NB4 (cell line): ENCODE data around the gene AKT3.

Experiments
- DNase-seq: peaks from one replicate; pipeline ENCODE4 v3.0.0; 2010; ENCODE audit warnings: low read depth
- H3K4me3 ChIP-seq: one replicate; pipeline ENCODE4 v1.5.1; 2011; ENCODE audit warnings: mild to moderate bottlenecking, low read depth, low read length, moderate library complexity
- CTCF ChIP-seq: IDR thresholded peaks from one replicate; pipeline ENCODE4 v1.5.1; 2012; ENCODE audit warnings: low read depth, low read length
- MAX ChIP-seq: IDR thresholded peaks from 2 replicates; pipeline ENCODE4 v1.6.1; 2011; ENCODE audit warnings: low read depth, low read length
- MYC ChIP-seq: IDR thresholded peaks from 2 replicates; pipeline ENCODE4 v1.6.1; 2011; ENCODE audit warnings: low read depth, low read length
- POLR2A ChIP-seq: IDR thresholded peaks from 2 replicates; pipeline ENCODE4 v1.6.1; 2011; ENCODE audit warnings: mild to moderate bottlenecking; ENCODE audit not compliant: insufficient read length; ENCODE audit errors: extremely low read depth

Gene AKT3

GRCh38 chr1:243508943-243509342, 341.1 kb downstream of the AKT3 start:
- H3K4me3 ChIP-seq = no peak overlapping the region
- TF ChIP-seq CTCF (no peak), MAX (no peak), POLR2A (no peak), MYC (no peak)
- no peak for DNase-seq

GRCh38 chr1:243508303-243508713, 341.7 kb downstream of the AKT3 start:
- DNase-seq = peak; percentile 22
- TF ChIP-seq MAX = no peak
- TF ChIP-seq POLR2A = no peak
- TF ChIP-seq MYC = no peak
- TF ChIP-seq CTCF = no peak
- H3K4me3 ChIP-seq = no peak overlapping the region

- no peak overlapping the region for H3K4me3 ChIP-seq
- TF ChIP-seq POLR2A = no peak
- TF ChIP-seq MYC = no peak
- no peak for TF ChIP-seq MAX
- no peak for TF ChIP-seq CTCF
- DNase-seq = no peak
Observed at GRCh38 chr1:243507672-243508302, 342.3 kb downstream of the AKT3 start.

- no peak overlapping the region for H3K4me3 ChIP-seq
- TF ChIP-seq MYC (no peak), POLR2A (no peak), MAX (no peak), CTCF (no peak)
- DNase-seq = peak; percentile 71
Observed at GRCh38 chr1:243507001-243507671, 342.9 kb downstream of the AKT3 start.

GRCh38 chr1:243505986-243506689, 343.9 kb downstream of the AKT3 start:
- DNase-seq = peak; percentile 92
- TF ChIP-seq CTCF (no peak), POLR2A (no peak), MAX (peak; percentile 100), MYC (peak; percentile 96)
- no peak overlapping the region for H3K4me3 ChIP-seq
